Activated B cell treated with CpG ODN at 0.5 μM for 24 hours (primary cell): ENCODE data around the gene TRPV6. TPM values are rescaled to one million over a fixed set of nuclear protein-coding genes. Genes with fewer than 3 reads are reported as not detected.

Experiments used
- ATAC-seq: fragments of 200-7000 bp; cut with Tn5 transposase; one replicate; pipeline ENCODE4 v1.10.0; 2021; ENCODE audit warnings: low read depth, mild to moderate bottlenecking, moderate library complexity
- CTCF ChIA-PET: fragments of 350-600 bp; sonication (Branson Sonifier 250); formaldehyde crosslinking; loops from one replicate; lab custom pipeline; 2021; ENCODE audit warnings: antibody characterized with exemption; lab: Charles Lee
- POLR2A ChIA-PET: fragments of 350-600 bp; sonication (Branson Sonifier 250); formaldehyde crosslinking; loops from one replicate; lab custom pipeline; 2021; ENCODE audit warnings: antibody characterized with exemption; lab: Charles Lee
- DNase-seq: peaks from one replicate; pipeline ENCODE4 v3.0.0; 2022
- H3K27ac Mint-ChIP-seq: one replicate; pipeline ENCODE4 v1.8.0; 2020; ENCODE audit warnings: mixed read lengths
- H3K27me3 Mint-ChIP-seq: one replicate; pipeline ENCODE4 v1.8.0; 2021; ENCODE audit warnings: mixed read lengths
- H3K36me3 Mint-ChIP-seq: one replicate; pipeline ENCODE4 v1.8.0; 2021; ENCODE audit warnings: low read depth, mixed read lengths
- H3K4me1 Mint-ChIP-seq: one replicate; pipeline ENCODE4 v1.8.0; 2021; ENCODE audit warnings: mixed read lengths
- H3K4me3 Mint-ChIP-seq: one replicate; pipeline ENCODE4 v1.8.0; 2020; ENCODE audit warnings: mild to moderate bottlenecking, mixed read lengths
- H3K9me3 Mint-ChIP-seq: one replicate; pipeline ENCODE4 v1.8.0; 2020; ENCODE audit warnings: mixed read lengths
- intact Hi-C: fragments of 100-400 bp; cut with micrococcal nuclease; formaldehyde crosslinking; loops from one replicate; pipeline ENCODE4 v1.15.1; 2024
- total RNA-seq: library from RNA; stranded (reverse); gene quantifications from 2 replicates; pipeline ENCODE4 v1.2.3, GENCODE V29; 2022
- TF ChIP-seq, protein P1 (sequence below): fragments of 200-600 bp; IDR thresholded peaks from one replicate; pipeline ENCODE4 v1.8.0; 2022; ENCODE audit warnings: antibody characterized with exemption, mild to moderate bottlenecking

The TRPV6 gene
- total RNA-seq, 1 donor from 2014 or later, result not detected

DNA sequence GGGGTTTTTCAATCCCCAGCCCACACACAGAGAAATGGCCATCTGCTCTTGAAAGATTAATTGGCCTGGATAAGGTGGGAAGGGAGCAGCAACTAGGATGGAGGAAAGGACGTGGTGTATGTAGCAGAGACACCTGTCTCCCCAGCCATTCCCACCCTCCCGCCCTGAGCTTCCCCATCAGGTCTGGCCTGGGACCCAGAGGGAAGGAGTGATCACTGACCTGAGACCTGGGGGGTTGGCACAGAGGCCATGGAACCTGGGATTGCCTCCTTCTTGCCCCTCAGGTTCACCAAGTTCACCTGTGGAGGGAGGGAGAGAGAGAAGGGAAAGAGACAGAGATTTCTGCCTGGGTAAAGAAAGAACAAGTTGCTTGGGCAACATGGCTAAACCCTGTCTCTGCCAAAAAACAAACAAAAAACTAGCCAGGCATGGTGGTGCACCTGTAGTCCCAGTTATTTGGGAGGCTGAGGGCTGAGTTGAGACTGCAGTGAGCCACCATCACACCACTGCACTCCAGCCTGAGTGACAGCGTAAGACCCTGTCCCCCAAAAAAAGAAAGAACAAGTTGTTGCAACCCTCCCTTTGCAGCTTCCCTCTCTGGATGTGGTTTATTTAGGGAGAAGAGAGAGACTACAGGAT lies 11.3 kb upstream of the TRPV6 start:
- TF ChIP-seq, protein P1, sequence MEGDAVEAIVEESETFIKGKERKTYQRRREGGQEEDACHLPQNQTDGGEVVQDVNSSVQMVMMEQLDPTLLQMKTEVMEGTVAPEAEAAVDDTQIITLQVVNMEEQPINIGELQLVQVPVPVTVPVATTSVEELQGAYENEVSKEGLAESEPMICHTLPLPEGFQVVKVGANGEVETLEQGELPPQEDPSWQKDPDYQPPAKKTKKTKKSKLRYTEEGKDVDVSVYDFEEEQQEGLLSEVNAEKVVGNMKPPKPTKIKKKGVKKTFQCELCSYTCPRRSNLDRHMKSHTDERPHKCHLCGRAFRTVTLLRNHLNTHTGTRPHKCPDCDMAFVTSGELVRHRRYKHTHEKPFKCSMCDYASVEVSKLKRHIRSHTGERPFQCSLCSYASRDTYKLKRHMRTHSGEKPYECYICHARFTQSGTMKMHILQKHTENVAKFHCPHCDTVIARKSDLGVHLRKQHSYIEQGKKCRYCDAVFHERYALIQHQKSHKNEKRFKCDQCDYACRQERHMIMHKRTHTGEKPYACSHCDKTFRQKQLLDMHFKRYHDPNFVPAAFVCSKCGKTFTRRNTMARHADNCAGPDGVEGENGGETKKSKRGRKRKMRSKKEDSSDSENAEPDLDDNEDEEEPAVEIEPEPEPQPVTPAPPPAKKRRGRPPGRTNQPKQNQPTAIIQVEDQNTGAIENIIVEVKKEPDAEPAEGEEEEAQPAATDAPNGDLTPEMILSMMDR, result no peak
- DNase-seq, result no peak
- no peak overlapping the region for H3K4me3 Mint-ChIP-seq
- ATAC-seq, result no peak
- POLR2A ChIA-PET, result no interaction called here
- no peaks in the 10 kb centered on the region for H3K36me3 Mint-ChIP-seq
- intact Hi-C loops, result no loop called here
- CTCF ChIA-PET, result no interaction called here
- H3K4me1 Mint-ChIP-seq, result no peaks in the 10 kb centered on the region
- H3K9me3 Mint-ChIP-seq, result no peaks in the 10 kb centered on the region
- peaks cover 29% of the 10 kb centered on the region for H3K27me3 Mint-ChIP-seq
- no peak overlapping the region for H3K27ac Mint-ChIP-seq

DNA sequence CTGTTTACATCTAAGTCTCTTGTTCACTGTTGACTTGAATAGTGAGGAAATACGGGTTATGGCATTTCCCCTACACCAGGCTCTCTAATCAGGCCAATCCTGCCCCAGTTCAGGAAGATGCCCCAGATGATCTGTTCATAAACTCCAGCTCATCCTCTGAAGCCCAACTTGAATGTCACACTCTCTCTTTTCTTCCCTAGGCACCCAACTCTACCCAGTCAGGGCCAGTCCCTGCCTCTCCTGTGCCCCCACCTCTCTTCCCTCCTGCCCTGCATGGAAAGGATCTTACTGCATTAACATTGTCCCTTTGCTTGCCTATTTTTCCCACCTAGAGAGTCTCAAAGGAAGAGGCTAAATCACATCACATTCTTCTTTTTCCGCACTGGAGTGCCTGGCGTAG lies 10.6 kb upstream of the TRPV6 start:
- Mint-ChIP-seq H3K27ac (no peak overlapping the region), H3K4me1 (no peaks in the 10 kb centered on the region), H3K36me3 (no peaks in the 10 kb centered on the region), H3K9me3 (no peaks in the 10 kb centered on the region), H3K27me3 (peaks cover 31% of the 10 kb centered on the region), H3K4me3 (no peak overlapping the region)
- ChIA-PET CTCF (no interaction called here), POLR2A (no interaction called here)
- TF ChIP-seq, protein P1, result no peak
- intact Hi-C loops, result no loop called here
- ATAC-seq (no peak), DNase-seq (no peak)

DNA sequence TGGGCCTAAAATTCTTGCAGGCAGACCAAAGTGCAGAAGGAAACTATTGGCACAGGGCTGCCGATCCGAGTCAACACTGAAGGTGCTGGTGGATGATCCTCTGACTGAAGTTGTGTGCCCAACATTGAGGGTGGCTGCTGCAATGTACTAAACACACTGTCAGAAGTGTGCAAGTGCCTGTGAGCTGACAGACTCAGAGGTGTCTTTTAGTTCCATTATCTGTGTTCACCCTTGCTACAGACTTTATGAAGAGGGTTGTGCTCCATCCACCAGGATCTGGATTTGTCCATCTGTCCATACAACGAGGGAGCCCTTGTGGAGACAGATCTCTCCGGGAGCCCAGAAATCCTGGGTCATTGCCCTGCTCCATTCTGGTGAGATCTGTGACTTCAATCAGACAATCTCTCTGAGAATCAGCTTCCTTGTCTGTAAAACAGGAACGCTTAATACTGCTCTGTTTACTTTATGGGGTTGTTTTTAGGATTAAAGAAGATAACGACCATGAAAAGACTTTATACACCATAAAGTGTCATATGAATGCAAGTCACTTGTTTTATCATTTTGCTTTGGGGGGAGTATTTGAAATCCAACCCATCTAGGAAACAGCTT lies 9.5 kb upstream of the TRPV6 start:
- H3K4me3 Mint-ChIP-seq, result no peak overlapping the region
- DNase-seq (no peak), ATAC-seq (no peak)
- H3K27me3 Mint-ChIP-seq, result peaks cover 31% of the 10 kb centered on the region
- no peak overlapping the region for H3K27ac Mint-ChIP-seq
- H3K9me3 Mint-ChIP-seq, result no peaks in the 10 kb centered on the region
- ChIA-PET POLR2A (no interaction called here), CTCF (interaction anchor here (1.2 kb wide), 1 partner anchor 15 kb away, joined by 5 read pairs; no protein-coding TSS in a partner anchor)
- H3K36me3 Mint-ChIP-seq, result no peaks in the 10 kb centered on the region
- no peaks in the 10 kb centered on the region for H3K4me1 Mint-ChIP-seq
- intact Hi-C loops, result no loop called here
- TF ChIP-seq, protein P1, result no peak

DNA sequence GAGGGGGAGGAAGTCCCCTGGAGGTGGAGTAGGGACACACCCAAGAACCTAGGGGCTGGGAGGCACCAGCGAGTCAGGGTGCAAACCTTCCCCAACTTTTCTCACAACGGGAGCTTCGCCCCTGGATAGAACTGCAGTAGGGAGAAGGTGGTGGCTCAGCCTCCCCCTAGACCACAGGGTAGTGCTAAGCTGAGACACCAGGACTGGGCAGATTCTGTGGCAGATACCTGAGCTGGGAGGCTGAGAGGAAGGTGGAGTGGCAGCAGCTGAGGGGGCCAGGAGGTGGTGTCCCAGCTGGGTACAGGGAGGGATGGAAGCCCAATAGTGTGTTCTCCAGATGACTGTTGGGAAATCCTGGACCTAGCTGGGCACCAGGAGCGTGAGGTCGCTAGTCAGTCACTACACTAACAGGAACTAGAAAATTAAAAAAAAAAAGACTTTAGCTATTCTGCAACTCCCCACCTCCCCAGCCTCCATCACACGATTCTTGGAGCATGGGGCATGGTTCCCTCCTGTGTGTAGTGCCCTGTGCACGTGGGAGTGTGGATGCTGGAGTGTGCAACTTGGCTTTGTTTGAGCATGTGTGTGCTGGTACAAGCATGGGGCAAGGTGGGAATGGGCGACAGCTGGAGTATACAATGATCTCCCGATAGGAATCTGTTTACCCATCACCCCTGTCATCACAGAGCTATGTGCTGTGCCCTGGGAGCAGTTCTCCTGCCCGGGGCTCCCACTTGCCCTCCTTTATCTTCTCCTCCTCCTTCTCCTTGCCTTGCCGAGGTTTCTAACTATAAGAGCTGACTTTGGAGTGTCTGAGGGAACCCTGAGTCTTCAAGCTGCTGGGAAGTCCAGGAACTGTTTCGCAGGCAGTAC lies 8.8 kb upstream of the TRPV6 start:
- intact Hi-C loops, result no loop called here
- H3K27ac Mint-ChIP-seq, result no peak overlapping the region
- H3K27me3 Mint-ChIP-seq, result peaks cover 31% of the 10 kb centered on the region
- DNase-seq (no peak), ATAC-seq (no peak)
- no peak overlapping the region for H3K4me3 Mint-ChIP-seq
- ChIA-PET CTCF (interaction anchor here (1.2 kb wide), 1 partner anchor 16 kb away, joined by 5 read pairs; no protein-coding TSS in a partner anchor), POLR2A (no interaction called here)
- no peaks in the 10 kb centered on the region for H3K4me1 Mint-ChIP-seq
- TF ChIP-seq, protein P1, result no peak
- no peaks in the 10 kb centered on the region for H3K9me3 Mint-ChIP-seq
- no peaks in the 10 kb centered on the region for H3K36me3 Mint-ChIP-seq

DNA sequence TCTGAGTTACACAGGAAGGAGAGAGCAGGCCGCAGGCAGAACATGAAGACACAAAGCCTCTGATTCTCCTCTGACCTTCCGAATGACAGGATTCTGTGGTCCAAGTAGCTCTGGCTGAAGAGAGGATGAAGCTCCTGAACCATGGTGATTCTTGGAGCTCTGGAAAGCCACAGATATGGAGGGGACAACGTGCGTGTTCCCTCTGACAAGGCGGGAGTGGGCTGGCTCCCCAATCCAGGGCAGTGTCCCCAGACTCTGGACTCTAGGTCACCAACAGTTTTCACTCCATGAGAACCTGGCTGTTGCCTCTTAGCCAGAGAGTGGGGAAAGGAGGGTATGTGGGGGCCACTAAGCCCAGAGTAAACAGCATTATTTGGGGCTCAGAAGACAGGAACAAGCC lies 7.4 kb upstream of the TRPV6 start:
- Mint-ChIP-seq H3K4me1 (no peaks in the 10 kb centered on the region), H3K4me3 (no peak overlapping the region), H3K9me3 (no peaks in the 10 kb centered on the region), H3K27me3 (peaks cover 28% of the 10 kb centered on the region), H3K36me3 (no peaks in the 10 kb centered on the region), H3K27ac (no peak overlapping the region)
- DNase-seq, result no peak
- intact Hi-C loops, result no loop called here
- ATAC-seq, result no peak
- TF ChIP-seq, protein P1, result no peak
- ChIA-PET CTCF (interaction anchor here (1.3 kb wide), 1 partner anchor 9 kb away, joined by 3 read pairs; no protein-coding TSS in a partner anchor), POLR2A (no interaction called here)
